HEK293T (cell line): ENCODE measurements around the gene NME3.

Experiments
- BHLHE40 ChIP-seq: fragments of 450-650 bp; IDR thresholded peaks from 2 replicates; pipeline ENCODE4 v1.6.1; 2016; ENCODE audit warnings: mild to moderate bottlenecking, moderate library complexity, borderline replicate concordance
- CTBP1 ChIP-seq: fragments of 450-650 bp; IDR thresholded peaks from 2 replicates; pipeline ENCODE4 v1.6.1; 2016; ENCODE audit warnings: borderline replicate concordance
- ELF4 ChIP-seq: fragments of 450-650 bp; IDR thresholded peaks from 2 replicates; pipeline ENCODE4 v1.6.1; 2017; ENCODE audit warnings: antibody characterized with exemption
- FOXA1 ChIP-seq: fragments of 450-650 bp; IDR thresholded peaks from 2 replicates; pipeline ENCODE4 v1.6.1; 2016; ENCODE audit warnings: mild to moderate bottlenecking
- FOXK2 ChIP-seq: fragments of 450-650 bp; IDR thresholded peaks from 2 replicates; pipeline ENCODE4 v1.6.1; 2016; ENCODE audit warnings: mild to moderate bottlenecking
- FOXM1 ChIP-seq: fragments of 450-650 bp; IDR thresholded peaks from 2 replicates; pipeline ENCODE4 v1.6.1; 2017; ENCODE audit warnings: mild to moderate bottlenecking, borderline replicate concordance
- L3MBTL2 ChIP-seq: fragments of 450-650 bp; conservative IDR thresholded peaks from 2 replicates; pipeline ENCODE4 v1.6.1; 2016; ENCODE audit warnings: mild to moderate bottlenecking
- LEF1 ChIP-seq: fragments of 450-650 bp; IDR thresholded peaks from 2 replicates; pipeline ENCODE4 v1.6.1; 2017; ENCODE audit warnings: mild to moderate bottlenecking, borderline replicate concordance
- NFRKB ChIP-seq: fragments of 450-650 bp; IDR thresholded peaks from 2 replicates; pipeline ENCODE4 v1.6.1; 2016; ENCODE audit warnings: mild to moderate bottlenecking, moderate library complexity
- SP1 ChIP-seq: fragments of 450-650 bp; IDR thresholded peaks from 2 replicates; pipeline ENCODE4 v1.6.1; 2017
- SUZ12 ChIP-seq: fragments of 450-650 bp; IDR thresholded peaks from 2 replicates; pipeline ENCODE4 v1.6.1; 2016; ENCODE audit warnings: mild to moderate bottlenecking
- ZNF384 ChIP-seq: fragments of 450-650 bp; IDR thresholded peaks from 2 replicates; pipeline ENCODE4 v1.6.1; 2016

DNA sequence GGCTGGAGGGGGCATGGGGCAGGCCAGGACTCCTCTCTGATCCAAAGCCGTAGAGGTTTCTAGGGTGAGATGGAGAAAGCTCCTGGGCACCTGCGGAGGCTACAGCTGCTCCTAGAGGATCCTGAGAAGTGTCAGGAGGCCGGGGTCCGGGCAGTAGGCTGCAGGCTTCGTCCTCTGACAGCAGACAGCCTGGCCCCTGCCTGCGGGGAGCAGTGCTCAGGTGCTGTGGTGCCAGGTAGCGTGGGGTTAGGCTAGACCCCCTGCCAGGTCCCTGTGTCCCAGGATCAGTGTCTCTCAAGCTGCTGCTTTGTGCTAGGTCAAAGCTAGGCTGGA, 3.1 kb upstream of the NME3 start:
- TF ChIP-seq ZNF384 (no peak), BHLHE40 (no peak), FOXK2 (no peak), SUZ12 (no peak), CTBP1 (no peak), NFRKB (no peak), L3MBTL2 (no peak), FOXA1 (no peak), LEF1 (no peak), SP1 (no peak), ELF4 (no peak), FOXM1 (no peak)
